ENCODE measurements around the gene FBXO4. TPM values are rescaled to one million over a fixed set of nuclear protein-coding genes. Genes with fewer than 3 reads are reported as not detected.
A peak's percentile ranks its signal among the peaks of the same experiment; 100 is the strongest.

The FBXO4 gene, protein sequence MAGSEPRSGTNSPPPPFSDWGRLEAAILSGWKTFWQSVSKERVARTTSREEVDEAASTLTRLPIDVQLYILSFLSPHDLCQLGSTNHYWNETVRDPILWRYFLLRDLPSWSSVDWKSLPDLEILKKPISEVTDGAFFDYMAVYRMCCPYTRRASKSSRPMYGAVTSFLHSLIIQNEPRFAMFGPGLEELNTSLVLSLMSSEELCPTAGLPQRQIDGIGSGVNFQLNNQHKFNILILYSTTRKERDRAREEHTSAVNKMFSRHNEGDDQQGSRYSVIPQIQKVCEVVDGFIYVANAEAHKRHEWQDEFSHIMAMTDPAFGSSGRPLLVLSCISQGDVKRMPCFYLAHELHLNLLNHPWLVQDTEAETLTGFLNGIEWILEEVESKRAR
- total RNA-seq, result 10 to 100 TPM in 2 of 4 donors, 1 to 10 TPM in 2; 8.8 to 18.3 (median 10.5) TPM

DNA sequence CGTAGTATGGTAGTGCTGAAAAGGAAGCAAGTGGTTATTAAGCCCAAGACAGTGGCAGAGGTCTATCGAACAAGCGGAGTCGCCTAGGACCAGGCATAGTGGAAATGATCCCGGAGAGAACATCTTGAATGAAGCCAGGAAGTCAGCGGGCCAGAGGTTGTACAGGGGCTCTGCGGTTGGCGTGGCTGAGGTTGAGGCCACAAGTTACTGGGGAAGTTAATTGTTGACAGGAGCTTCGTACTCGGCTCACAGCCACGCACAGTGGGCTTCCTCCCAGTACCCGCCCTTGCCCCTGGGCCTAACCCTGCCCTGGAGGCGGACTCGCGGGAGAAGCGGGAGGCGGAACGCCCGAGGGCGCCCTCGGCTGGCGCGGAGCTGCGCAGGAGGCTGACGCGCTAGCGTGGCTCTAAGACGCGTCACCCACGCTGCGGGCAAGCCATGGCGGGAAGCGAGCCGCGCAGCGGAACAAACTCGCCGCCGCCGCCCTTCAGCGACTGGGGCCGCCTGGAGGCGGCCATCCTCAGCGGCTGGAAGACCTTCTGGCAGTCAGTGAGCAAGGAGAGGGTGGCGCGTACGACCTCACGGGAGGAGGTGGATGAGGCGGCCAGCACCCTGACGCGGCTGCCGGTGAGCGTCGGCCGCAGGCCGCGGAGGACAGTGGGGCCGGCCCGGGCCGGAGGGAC lies at the start of gene FBXO4:
TSS of gene FBXO4 (plus strand) at position 410 of the 683 bp plus-strand sequence. CDS start at position 439, 29 bp downstream.
- DNase-seq (ENCODE audit: low spot score) (peak; percentile 34), ATAC-seq (ENCODE audit: low FRiP score) (peak; percentile 99)
- TF ChIP-seq, protein P1, sequence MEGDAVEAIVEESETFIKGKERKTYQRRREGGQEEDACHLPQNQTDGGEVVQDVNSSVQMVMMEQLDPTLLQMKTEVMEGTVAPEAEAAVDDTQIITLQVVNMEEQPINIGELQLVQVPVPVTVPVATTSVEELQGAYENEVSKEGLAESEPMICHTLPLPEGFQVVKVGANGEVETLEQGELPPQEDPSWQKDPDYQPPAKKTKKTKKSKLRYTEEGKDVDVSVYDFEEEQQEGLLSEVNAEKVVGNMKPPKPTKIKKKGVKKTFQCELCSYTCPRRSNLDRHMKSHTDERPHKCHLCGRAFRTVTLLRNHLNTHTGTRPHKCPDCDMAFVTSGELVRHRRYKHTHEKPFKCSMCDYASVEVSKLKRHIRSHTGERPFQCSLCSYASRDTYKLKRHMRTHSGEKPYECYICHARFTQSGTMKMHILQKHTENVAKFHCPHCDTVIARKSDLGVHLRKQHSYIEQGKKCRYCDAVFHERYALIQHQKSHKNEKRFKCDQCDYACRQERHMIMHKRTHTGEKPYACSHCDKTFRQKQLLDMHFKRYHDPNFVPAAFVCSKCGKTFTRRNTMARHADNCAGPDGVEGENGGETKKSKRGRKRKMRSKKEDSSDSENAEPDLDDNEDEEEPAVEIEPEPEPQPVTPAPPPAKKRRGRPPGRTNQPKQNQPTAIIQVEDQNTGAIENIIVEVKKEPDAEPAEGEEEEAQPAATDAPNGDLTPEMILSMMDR (IDR thresholded peaks at IDR 0.05), result no peak

DNA sequence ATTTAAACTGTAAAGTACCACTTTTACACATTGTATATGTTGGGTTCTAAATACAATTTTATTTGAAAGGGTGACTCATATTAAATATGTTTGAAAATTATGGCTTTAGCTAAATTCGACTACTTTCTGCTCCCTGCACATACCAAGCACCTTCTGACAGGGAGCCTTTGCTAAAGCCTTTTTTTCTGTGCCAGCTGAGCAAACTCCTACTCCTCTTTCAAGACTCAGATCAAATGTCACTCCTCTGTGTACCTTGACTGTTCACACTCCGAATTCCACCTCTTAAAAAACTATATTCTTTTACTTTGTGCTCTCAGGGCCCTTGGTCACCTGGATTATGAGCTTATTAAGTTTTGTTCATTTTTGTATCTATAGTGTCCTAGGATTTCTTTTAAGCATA lies 48.4 kb upstream of the FBXO4 start:
- TF ChIP-seq, protein P1 (IDR thresholded peaks at IDR 0.05), result no peak
- DNase-seq (ENCODE audit: low spot score) (no peak), ATAC-seq (ENCODE audit: low FRiP score) (no peak)

DNA sequence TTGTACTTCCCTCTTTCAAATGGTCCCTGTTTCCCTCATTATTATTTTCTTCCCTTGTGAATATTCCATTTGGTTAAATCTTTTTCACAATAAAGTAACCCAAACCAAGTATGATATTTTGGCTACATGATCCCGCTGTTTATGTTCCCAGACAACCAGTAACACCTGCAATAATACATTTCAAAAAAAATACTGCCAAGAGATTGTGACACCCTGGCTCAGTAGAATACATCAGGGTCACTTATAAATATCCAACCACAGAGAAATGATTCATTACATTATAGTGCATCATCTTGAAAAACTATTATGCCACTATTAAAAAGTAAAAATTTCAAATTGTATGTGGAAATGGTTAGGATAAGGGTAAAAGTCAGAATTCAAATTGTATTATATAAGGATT lies 47.7 kb upstream of the FBXO4 start:
- TF ChIP-seq, protein P1 (IDR thresholded peaks at IDR 0.05), result no peak
- DNase-seq (ENCODE audit: low spot score) (no peak), ATAC-seq (ENCODE audit: low FRiP score) (no peak)

DNA sequence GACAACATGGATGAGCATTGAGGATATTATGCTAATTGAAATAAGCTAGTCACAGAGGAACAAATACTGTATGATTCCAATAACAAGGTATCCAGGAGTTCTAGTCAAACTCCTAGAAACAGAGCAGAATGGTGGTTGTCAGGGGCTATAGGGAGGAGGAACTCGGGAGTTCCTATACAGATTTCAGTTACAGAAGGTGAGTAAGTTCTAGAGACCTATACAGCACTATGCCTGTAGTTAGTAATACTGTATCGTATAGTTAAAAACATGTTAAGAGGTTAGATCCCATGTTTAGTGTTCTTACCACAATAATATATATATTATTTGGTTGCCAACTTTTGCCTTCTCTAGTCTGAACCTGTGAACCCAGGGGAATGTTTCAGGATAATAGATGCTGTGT lies 46.9 kb upstream of the FBXO4 start:
- no peak for ATAC-seq (ENCODE audit: low FRiP score)
- no peak for DNase-seq (ENCODE audit: low spot score)
- TF ChIP-seq, protein P1 (IDR thresholded peaks at IDR 0.05), result no peak

DNA sequence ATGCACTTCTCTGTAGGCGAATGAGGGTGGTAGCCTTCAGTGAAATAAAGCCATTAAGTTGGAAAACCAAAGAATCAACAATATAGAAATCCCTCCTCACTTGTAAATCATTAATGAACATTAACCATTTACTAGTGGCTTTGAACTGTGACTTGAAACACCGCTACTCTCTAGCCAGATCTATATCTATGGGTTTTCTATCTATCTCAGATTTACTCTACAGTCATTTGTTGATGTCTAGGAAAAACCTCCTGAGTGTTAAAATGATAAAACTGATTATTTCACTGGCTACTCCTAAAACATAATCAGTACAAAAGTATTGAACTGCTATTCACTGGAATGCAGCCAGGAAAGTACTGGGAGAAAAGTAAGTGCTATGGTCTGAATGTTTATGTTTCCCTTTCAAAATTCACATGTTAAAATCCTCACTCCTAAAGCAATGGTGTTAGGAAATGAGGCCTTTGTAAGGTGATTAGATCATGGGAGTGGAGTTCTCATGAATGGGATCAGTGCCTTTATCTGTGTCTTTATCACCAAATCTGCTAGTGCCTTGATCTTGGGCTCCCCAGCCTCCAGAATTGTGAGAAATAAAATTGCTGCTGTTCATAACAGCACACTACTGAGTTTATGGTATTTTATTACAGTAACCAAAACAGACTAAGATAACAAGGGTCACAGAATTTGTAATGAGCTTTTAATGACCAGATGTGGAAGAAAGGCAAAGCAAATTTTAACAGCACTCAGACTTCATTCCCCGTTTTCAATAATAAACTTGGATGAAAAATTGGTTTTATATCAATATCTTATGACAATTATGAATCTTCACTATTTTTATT lies 46.2 kb upstream of the FBXO4 start:
- ATAC-seq (ENCODE audit: low FRiP score) (no peak), DNase-seq (ENCODE audit: low spot score) (no peak)
- TF ChIP-seq, protein P1 (IDR thresholded peaks at IDR 0.05), result no peak

DNA sequence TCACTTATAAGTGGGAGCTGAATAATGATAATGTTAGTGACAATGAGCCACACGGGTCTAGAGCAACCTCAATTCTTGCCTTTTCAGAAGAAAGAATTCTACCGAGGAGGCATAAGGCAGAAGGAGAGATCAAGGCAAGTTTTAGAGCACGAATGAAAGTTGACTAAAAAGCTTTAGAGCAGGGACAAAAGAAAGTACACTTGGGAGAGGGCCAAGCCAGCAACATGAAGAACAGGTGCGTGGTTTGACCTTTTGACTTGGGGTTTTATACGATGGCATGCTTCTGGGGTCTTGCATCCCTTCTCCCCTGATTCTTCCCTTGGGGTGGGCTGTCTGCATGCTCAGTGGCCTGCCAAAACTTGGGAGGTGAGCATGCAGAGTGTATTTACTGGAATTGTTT lies 42.3 kb upstream of the FBXO4 start:
- TF ChIP-seq, protein P1 (IDR thresholded peaks at IDR 0.05), result no peak

More for the DNA sequence above, 42.3 kb upstream of the FBXO4 start:
- ATAC-seq (ENCODE audit: low FRiP score) (no peak), DNase-seq (ENCODE audit: low spot score) (no peak)
